Activated CD8-positive, alpha-beta memory T cell treated with anti-CD3 and anti-CD28 coated beads, Interleukin-2, amount 50 U/mL, for 24 hours (primary cell): ENCODE measurements around the gene TRAP1.
"Not testable (repeated sequence)": the region's sequence is repeated elsewhere in the genome, so short reads cannot be mapped to it uniquely, and the experiment has no call there.

ENCODE experiments used
- DNase-seq: peaks from one replicate; pipeline ENCODE4 v3.0.0-alpha.2; 2020; ENCODE audit errors: extremely low read depth

TRAP1 gene

GRCh38 chr16:3673676-3674377, 43.5 kb downstream of the TRAP1 start:
- DNase-seq, result no peak

GRCh38 chr16:3673201-3673600, 44.1 kb downstream of the TRAP1 start:
- no peak for DNase-seq

GRCh38 chr16:3672571-3673041, 44.7 kb downstream of the TRAP1 start:
- DNase-seq, result no peak

GRCh38 chr16:3671424-3671823, 45.9 kb downstream of the TRAP1 start:
- DNase-seq, result no peak

- no peak for DNase-seq
These were observed 46.6 kb downstream of the TRAP1 start for GRCh38 chr16:3670711-3671110.

GRCh38 chr16:3669082-3669481, 48.2 kb downstream of the TRAP1 start:
- no peak for DNase-seq

GRCh38 chr16:3668626-3669025, 48.7 kb downstream of the TRAP1 start:
- DNase-seq, result no peak

- no peak for DNase-seq
These were observed 51.8 kb downstream of the TRAP1 start for GRCh38 chr16:3665508-3665907.

- DNase-seq, result no peak
These were observed 53.0 kb downstream of the TRAP1 start for GRCh38 chr16:3664187-3664896.

GRCh38 chr16:3662601-3663000, 54.7 kb downstream of the TRAP1 start:
- no peak for DNase-seq

- no peak for DNase-seq
These were observed 55.4 kb downstream of the TRAP1 start for GRCh38 chr16:3661922-3662321.

- no peak for DNase-seq
These were observed 56.0 kb downstream of the TRAP1 start for GRCh38 chr16:3661311-3661710.

- DNase-seq, result no peak
These were observed 58.1 kb downstream of the TRAP1 start for GRCh38 chr16:3659251-3659650.

GRCh38 chr16:3656491-3657468, 60.5 kb downstream of the TRAP1 start:
- no peak for DNase-seq

GRCh38 chr16:3656160-3656490, 61.2 kb downstream of the TRAP1 start:
- not testable (repeated sequence) for DNase-seq

- DNase-seq, result no peak
These were observed 61.7 kb downstream of the TRAP1 start for GRCh38 chr16:3655396-3656159.

GRCh38 chr16:3655030-3655395, 62.3 kb downstream of the TRAP1 start:
- DNase-seq, result no peak

GRCh38 chr16:3654249-3654991, 62.9 kb downstream of the TRAP1 start, which contains the start of gene DNASE1:
DNASE1 (plus strand) TSS chr16:3654691; CDS start chr16:3655374, 683 bp downstream.
- no peak for DNase-seq

- DNase-seq, result no peak
These were observed 64.7 kb downstream of the TRAP1 start for GRCh38 chr16:3652373-3653195.
